UCSD-AML1 (cell line): ENCODE data around the gene NOTCH3.

Experiments used
- DNase-seq: peaks from one replicate; lab custom pipeline; 2025; ENCODE audit not compliant: unreplicated experiment; lab: John Stamatoyannopoulos, UW

Gene NOTCH3

DNA sequence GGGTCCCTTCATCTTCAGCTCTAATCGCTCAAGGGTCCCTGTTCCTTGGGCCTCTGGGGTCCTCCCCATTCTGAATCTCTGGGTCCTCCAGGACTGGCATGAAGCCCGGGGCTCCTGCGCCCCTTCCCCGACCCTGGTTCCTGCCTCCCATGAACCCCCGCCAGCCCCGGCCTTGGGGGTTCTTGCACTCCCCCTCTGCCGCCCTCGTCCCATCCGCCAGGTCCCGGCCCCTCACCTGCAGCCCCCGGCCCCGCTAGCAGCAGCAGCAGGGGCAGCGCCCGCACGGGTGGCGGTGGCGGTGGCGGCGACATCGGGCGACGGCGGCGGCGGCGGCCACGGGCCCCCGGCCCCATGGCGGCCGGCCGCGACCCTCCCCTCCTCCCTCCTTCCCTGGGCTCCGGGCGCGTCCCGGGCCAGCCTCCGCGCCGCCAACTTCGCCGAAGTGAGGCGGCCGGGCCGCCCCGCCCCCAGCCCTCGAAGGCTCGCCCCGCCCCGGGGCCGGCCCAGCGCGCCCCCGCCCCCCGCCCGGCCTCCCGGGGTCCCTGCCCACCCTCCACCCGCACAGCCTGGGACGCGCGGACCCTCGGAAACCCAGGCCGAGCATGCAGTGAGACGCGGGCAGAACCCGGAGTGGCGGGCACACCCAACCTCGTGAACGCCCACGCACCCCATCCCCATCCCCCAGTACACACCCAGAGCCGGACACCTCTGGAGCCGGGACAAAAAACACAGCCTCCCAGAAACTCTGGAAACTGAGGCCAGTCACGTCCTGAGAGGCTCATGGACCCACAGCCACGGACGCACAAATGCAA is at the start of gene NOTCH3:
NOTCH3 (minus strand) TSS at position 443 of the 812 bp plus-strand sequence; CDS start at position 353, 90 bp downstream.
- DNase-seq: no peak

DNA sequence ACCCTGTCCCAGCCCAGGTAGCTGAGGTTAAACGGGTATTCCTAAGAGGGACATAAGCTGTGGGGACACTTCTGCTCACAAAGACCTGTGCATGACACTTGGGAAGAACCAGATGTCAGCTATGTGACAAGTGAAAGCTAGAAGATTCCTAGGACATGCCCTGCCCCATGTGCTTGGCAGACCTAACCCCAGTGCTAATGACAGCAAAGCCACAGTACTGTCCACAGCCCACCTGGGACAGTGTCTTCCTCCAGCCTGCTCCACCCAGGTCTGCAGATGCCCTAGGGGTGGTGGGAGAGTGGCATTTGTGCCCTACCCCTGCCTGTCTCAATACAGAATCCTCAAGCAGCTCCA is 49.8 kb upstream of the NOTCH3 start:
- no peak for DNase-seq

DNA sequence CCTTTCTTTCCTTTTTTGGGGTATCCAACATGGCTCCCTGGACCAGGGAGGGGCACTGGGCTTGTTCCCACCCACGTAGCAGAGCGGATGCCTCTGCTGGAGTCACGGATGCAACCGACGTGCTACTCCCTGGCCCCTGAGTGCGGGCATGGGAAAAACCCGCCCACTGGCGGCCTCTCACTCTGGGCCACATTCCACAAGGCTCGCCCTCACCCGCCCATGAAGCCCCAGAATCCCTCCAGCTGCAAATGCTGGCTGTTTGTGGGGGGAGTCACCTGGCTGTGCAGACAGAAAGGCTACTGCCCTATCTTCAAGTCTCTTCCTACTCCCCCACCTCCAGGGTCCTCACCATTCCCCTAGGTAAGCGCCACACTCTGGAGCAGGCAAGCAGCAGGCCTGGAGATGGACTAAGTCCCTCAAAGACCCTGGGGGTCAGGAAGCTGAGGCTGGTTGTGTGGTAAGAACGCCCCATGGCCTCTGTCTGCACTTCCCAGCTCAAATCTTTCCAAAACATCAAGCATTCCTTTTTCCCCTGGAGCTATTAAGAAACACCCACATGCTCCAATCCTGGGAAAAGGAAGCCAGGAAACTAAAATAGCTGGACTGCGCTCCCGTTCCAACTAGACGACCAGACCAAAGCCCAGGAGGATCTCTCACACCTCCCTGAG is 49.3 kb upstream of the NOTCH3 start:
- no peak for DNase-seq

DNA sequence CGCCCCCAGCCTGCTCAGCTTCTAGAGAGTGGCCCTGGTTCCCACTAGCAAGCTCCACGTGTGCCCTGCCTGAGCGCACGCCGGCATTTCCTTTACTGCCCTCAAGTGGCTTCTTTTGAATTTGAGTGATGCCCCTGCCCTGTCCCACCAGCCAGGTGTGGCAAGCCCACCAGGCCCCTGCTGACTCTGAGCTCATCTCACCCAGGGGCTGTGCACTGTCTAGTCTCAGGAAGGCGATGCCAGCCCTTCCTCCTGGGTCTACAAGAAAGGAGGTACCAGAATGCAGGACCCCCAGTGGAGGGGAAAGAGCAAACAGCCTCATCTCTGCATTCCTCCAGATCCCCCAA is 48.7 kb upstream of the NOTCH3 start:
- DNase-seq: no peak

DNA sequence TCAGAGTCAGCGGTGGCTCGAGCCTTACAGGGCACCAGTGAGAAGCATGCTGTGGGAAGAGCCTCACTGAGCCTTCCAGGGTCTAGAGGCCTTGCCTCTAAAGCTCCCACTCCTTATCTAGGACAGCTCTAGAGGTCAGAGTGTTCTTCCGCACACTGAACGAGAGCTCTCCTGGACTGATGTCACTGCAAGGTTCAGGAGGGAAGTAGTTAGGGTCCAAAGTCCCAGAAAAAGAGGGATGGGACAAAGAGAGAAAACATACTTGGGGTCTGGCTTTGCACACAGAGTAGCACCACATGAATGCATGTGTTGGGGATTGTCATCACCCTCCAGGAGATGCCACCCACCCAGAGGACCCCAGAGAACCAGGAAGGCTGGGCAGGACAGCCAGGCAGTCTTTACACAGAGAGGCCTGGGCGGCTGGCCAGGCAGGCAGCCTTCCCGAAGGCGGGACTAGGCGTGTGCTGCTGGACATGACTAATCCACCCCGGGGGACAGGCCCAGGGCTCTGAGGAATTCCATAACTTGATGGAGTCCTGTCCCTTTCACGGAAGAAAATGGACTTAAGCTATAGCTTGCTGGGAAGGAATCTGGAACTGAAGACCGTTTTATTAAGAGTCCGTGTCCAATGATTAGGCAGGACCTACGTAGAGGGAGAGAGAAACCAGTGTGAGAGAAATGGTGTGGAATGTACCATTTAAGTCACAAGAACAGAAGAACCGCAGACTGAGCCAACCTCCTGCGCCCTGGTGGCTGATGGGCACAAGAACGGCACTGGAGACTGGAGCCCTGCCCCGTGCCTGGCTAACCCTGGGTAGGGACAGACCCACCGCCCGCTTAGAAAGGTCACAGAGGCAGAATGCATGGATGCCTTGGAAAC is 48.1 kb upstream of the NOTCH3 start:
- no peak for DNase-seq

DNA sequence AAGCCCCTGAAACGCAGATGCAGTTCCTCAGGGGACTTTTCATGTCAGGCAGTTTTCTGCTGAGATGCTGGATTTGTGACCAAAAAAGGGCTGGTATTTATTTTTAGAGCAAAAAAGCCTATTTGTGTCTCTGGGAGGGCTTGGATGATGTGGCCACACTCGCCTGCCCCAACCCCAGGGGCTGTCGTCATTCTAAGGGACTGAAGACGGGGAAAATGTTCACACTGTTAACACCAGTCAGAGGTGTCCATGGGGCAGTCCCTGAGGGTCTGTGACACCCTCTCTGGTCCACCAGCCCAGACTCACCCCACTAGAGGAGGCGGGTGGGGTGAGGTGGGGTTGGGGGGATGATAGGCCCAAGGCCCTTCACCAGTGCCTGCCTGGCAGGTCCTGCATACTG is 47.3 kb upstream of the NOTCH3 start:
- DNase-seq: no peak

DNA sequence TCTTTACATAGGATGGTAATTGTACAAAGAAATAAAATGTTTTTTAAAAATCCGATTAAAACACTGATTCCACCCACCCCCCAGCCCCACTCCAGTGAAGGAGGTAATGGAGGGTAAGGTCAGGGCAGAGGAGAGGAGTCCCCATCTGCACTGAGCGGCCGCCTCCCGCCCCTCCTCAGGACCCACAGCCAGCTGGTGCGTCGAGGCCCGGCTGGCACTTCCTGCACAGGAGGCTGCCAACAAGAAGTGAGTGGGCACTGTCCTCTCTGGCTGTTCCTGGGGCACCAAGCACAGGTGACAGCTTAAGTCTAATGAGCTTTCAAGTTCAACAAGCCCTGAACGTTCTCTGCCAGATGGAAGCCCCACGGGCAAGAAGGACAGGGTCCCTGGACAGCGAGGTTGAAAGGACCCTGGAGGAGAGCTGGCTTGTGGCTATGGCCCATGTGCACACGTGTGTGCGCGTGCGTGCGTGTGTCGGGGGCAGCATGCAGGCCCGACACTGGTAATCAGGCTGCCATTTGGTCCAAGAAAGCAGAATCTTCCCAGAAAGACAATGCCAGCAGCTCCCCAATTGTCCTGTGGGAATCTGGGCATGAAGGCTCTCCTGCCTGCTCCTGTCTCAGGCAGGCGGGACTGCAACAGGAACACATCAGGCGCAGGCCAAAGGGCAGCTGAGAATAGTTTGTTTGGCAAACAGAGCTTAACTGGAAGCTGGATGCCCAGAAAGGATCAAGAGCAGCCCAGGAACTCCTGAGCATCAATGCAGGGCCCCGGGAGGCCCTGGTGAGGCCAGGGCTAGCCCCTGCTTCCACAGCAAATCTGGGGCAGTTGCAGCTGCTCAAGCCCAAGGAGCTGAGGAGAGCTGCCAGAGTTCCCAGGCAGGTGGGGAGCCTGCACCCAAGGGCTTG is 46.6 kb upstream of the NOTCH3 start:
- no peak for DNase-seq

DNA sequence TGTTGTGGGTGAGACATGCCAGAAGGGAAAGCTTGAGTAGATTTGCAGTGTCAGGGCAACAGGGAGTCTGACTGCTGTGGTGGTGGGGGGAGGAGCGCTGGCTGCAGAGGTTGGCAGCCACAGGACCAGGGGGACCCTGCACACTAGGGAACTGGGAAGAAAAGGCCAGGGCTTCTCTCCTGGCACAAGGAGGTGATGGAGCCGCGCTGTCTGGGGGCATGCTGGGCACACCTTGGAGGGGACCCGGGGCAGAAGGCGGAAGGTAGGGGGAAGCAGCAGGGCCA is 45.3 kb upstream of the NOTCH3 start:
- no peak for DNase-seq

DNA sequence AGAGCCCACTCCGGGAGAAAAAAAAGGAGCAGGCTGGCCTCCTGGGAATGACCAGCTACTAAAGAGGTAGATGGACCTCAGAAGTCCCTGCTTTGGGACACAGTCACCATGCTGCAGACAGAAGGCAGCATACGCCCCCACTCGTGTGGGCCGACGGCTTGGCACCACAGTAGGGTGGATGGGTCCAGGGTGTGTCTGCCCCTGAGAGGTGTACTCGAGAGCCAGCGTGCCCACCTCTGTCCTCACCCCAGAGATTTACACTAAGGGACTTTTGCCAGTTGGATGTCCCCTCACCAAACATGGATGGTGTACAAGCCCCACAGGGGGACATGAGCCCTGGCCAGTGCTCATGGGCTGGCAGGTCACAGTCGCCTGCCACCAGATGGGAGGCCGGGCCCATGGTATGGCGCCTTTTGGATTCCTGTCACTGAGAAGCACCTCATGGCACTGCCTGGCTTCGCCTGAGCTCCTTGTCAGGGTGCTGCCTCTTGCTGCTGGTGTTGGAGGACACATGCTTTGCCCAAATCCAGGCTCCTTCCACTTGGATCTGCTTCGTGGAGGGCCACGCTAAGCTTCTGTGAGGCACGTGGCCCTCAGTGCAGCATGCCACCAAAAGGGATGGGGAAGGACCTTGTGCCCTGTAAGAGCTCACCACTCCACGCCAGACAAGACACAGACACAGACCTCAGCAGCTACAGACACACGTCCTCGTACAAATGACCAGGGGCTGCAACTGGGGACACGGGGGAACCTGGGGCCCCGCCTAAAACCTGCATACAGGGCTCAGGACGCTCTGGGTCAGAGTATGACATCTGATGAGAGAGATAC is 44.8 kb upstream of the NOTCH3 start:
- DNase-seq: no peak

DNA sequence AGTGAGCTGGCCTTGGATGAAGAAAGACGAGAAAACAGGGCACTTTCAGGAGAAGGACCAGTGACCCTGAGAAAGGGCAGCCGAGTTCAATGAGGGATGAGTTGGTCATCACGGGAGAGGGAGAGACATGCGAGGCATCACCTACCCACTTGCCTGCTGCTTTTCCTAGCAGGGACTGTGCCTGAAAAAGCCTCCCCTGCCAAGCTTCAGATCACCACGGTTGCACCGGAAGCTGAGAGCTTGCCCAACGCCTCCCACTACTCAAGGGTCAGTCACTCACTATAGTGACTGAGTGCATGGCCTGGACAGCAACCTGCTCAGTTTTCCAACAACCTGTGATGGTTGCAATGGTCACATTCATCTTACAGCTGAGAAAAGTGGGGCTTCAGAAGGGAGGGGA is 44.0 kb upstream of the NOTCH3 start:
- no peak for DNase-seq

DNA sequence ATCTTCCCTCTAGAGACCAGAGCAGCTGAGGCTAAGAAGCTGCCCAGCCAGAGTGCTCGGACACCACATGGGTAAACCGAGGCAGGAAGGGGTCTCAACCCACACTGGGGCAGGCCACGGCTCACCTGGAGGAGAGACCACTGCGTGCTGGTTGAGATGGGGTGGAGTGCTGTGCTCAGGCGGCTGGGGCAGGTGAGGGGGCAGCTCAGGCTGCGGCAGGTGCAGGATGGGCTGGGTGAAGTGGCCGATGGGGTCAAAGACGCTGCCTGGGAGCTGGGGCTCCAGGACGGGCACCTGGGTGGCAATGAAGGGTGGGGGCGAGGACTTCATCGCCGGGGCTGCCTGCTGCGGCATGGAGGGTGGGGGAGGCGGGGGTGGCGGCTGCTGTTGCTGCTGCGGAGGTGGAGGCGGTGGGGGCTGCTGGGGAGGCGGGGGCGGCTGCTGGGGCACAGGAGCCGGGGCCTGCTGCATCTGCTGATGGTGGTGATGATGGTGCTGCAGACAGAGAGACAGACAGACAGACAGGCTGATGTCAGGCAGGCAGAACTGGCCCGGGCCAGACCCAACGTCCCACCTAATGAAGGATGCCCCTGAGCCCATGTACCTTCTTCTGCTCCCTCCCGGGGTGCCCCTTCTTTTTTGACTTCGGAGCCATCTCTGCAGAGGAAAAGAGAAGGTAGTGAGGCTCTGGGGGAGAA is 43.5 kb upstream of the NOTCH3 start:
- DNase-seq: no peak

DNA sequence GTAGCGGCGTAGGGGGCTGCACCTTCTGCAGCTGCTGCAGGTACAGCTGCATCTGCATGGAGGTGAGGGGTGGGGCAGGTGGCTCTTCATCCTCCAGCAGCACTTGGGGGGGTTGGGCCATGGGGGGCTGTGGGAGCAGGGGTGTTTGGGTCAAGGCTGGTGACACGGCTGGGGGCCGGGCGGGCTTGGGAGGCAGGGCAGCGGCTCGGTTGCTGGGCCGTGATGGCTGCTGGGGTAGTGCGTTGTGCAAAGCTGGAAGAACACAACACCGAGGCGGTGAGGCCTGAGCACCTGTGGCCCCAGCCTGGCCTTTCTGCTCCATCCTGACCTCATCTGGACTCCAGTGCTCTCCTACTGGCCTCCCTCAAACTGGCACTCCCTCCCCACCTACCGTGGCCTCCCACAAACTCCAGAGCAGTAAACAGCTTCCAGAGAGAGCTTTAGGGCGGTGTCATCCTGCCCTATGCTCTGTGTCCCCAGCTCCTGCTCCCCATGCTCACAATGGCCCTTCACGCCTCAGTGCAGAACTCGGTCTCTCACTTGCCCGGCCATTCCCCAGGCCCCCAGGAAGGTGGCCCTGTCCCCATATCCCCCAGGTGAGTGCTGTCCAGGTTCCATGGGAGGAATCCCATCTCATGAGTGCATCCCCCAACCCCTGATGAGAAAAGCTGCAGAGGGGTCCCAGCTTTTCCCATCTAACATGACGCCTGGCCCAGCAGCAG is 42.6 kb upstream of the NOTCH3 start:
- no peak for DNase-seq

DNA sequence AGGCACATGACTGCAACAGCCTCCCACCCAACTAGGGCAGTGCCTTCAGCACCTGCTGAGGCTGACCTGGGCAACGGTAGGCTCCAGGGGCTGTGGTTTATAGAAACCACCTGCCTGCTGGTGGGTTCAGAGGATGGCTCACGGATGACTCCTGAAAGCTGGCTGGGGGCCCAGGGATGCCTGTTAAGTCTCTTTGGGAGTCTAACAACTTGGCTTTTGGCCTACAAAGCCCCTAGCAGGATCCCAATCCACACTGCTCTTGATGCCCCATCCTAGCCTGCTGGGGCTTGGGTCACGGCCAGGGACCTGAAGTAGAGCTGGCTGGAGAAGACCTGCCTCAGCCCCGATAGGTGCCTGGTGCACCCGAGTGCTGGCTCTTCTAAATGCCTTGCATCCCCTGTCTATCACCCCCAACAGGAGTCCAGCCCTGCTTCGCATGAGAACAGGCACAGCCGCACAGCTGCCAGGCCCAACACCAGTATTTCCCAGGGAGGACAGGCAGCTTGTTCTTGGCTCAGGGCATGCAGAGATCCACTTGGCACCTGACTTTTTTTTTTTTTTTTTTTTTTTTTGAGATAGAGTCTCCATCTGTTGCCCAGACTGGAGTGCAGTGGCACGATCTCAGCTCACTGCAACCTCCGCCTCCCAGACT is 40.6 kb upstream of the NOTCH3 start:
- no peak for DNase-seq

DNA sequence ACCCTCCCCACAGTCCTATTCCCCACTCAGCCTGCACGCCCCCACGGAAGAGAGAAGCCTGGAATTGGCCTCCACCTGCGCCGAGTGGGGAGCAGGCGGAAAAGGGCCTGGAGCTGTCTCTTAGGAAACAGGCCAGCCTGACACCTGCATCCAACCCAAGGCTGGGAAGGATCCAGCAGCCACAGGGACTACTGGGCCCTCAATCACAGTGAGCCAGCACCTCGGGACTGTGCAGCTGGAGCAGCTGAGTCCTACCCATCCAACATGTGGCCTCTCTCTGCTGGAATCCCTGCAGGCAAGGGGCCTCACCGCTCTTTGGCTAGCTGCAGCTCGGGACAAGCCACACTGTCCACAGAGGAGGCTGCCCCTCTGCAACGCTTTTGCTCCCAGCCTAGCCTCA is 39.7 kb upstream of the NOTCH3 start:
- DNase-seq: no peak

DNA sequence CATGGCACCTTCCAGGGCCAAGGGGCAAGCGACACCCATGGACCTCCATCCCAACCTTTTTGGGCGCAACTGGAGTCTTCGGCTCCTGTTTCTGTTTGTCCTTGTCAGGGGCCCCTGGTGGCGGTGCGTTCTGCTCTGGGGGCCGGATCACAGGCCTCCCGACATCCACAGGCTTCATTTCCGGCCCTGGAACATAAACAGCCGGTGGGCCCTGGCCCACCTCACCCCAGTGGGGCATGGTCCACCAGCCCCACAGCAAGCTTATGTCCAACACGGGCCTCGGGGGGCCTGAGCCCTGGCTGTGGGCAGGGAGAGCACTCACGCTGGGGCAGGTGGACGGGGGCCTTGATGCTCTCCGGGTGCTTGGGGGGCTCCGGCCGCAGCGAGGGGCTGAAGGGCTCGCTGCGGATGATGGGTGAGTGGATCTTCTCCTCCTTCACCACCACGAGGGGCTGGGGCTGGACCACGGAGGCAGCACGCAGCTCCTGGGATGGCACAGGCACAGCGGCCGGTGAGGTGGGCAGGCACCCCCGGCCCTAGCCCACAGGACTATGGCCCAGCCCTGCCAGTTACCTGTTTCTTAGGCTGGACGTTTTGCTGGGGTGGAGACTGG is 38.6 kb upstream of the NOTCH3 start:
- DNase-seq: no peak

DNA sequence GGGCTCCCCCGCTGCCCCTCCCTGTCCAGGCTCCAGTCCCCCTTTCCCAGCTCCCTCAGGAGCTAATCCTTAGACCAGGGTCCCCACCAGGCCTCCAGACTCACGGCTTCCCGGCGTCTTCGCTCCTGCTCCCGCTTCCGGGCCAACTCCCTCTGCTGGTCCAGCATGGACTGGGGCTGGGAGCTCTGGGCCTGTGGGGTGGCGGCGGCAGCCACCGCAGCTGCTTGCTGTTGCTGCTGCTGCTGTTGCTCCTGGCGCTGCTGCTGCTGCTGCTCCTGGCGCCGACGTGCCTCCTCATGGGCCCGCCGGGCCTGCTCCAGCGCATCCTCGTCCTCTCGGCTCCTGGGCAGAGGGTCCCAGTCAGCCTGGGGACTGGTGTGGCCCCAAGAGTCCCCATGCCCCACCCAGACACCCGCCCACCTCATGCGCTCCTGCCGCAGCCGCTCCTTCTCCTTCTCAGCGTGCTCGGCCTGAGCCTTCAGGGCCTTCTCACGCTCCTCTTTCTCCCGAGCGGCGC is 37.9 kb upstream of the NOTCH3 start:
- DNase-seq: no peak

DNA sequence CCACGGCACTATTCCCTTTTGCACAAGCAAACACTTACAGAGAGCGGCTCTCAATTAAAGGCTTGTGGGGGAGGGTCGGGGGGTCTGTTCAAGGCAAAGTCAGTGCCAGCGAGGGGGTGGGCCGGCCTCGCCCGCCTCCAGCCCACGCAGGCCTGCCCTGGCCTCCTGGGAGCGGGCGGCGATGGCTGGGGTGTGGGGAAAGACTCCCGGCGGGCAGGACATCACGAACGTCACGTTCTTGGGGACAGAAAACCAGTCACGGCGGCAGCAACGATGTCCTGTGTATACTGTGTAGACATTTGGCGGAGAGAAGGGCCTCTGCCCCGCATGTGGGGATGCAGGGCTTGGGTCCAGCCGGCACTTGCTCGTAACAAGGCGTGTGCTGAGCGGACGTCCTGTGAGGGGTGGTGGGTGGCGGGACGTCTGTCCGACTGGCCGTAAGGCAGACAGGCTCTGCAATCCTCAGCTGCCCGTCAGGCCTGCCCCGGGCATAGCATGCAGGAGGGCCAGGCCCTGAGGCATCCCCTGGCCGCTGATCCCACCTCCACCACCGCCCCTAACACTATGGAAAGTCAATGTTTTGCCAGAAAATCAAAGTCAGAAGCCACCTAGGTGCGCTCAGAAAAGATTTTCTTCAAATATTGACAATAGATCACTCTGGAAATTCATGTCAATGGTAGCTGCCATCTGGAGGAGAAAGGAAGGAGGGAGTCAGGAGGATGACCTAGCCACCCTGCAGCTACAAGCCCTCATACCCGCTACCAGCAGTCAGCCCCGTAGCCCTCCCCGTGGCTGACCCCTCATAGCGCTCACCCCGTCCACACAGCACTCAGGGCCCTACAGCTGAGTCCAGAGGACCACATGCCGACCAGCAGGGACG is 37.2 kb upstream of the NOTCH3 start:
- no peak for DNase-seq
